Measurements from ENCODE around the gene ARHGAP45.

DNA sequence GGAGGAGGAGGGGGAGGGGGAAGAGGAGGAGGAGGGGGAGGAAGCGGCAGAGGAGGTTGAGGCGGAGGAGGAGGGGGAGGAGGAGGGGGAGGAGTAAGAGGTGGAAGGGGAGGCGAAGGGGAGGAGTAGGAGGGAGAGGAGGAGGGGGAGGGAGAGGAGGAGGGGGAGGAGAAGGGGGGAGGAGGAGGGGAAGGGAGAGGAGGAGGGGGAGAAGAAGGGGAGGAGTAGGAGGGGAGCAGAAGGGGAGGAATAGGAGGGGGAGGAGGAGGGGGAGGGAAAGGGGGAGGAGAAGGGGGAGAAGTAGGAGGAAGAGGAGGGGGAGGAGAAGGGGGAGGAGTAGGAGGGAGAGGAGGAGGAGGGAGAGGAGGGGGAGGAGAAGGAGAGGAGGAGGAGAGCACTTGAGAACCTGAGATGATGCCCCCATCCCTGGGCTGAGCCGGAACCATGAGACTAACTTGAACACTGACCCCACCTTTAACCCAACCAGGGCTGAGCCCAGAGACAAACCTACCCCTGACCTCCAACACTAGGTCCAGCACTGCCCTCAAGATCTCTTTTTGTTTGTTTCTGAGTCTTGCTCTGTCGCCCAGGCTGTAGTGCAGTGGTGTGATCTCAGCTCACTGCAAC lies 14.5 kb upstream of the ARHGAP45 start:
- TF ChIP-seq CTCF (IDR thresholded peaks at IDR 0.05) (no peak), POLR2A (IDR thresholded peaks at IDR 0.05) (no peak), EP300 (IDR thresholded peaks at IDR 0.05) (no peak)

All from tibial nerve (tissue), 4 donors.